Naive B cell (primary cell): Measurements from ENCODE around the gene CABP2. TPM values are rescaled to one million over a fixed set of nuclear protein-coding genes. Genes with fewer than 3 reads are reported as not detected.
"Not testable (repeated sequence)": the region's sequence is repeated elsewhere in the genome, so short reads cannot be mapped to it uniquely, and the experiment has no call there.

Experiments used
- ATAC-seq, 2 donors: fragments of 150-1000 bp; cut with Tn5 transposase; 2 replicates each; pipeline ENCODE4 v1.10.0; 2021; ENCODE audit warnings: low read depth in 2 of 2, mild to moderate bottlenecking in 2 of 2, moderate library complexity in 2 of 2
- DNase-seq: peaks from one replicate; pipeline ENCODE4 v3.0.0; 2022
- H3K27ac Mint-ChIP-seq, 6 donors: one replicate each; pipeline ENCODE4 v1.8.0; 2020 to 2022; ENCODE audit warnings: mild to moderate bottlenecking in 6 of 6, mixed read lengths in 6 of 6, moderate library complexity in 5 of 6, inconsistent platforms in 2 of 6
- H3K27me3 Mint-ChIP-seq, 3 donors: one replicate each; pipeline ENCODE4 v1.8.0; 2021 to 2022; ENCODE audit warnings: mixed read lengths in 3 of 3, mild to moderate bottlenecking in 1 of 3
- H3K36me3 Mint-ChIP-seq, 2 donors: one replicate each; pipeline ENCODE4 v1.8.0; 2020 to 2022; ENCODE audit warnings: mixed read lengths in 2 of 2, inconsistent platforms in 1 of 2, mild to moderate bottlenecking in 1 of 2
- H3K4me1 Mint-ChIP-seq, 3 donors: one replicate each; pipeline ENCODE4 v1.8.0; 2020 to 2022; ENCODE audit warnings: mixed read lengths in 3 of 3, inconsistent platforms in 1 of 3, mild to moderate bottlenecking in 1 of 3, moderate library complexity in 1 of 3
- H3K4me3 Mint-ChIP-seq, 8 donors: one replicate each; pipeline ENCODE4 v1.8.0; 2020 to 2022; ENCODE audit warnings: mild to moderate bottlenecking in 8 of 8, mixed read lengths in 8 of 8, moderate library complexity in 8 of 8, inconsistent platforms in 2 of 8
- H3K9me3 Mint-ChIP-seq, 7 donors: one replicate each; pipeline ENCODE4 v1.8.0; 2020 to 2022; ENCODE audit warnings: mixed read lengths in 7 of 7, mild to moderate bottlenecking in 5 of 7, inconsistent platforms in 2 of 7, moderate library complexity in 1 of 7
- polyA plus RNA-seq, 6 donors: library from polyadenylated mRNA; unstranded; fragments of 300-500 nt; fragmentation: Illumina TruSeq; gene quantifications; one replicate each; pipeline ENCODE4 v1.2.3, GENCODE V29; 2021; ENCODE audit warnings: low read depth in 6 of 6

CABP2 gene
- polyA plus RNA-seq, 6 donors from 2014 or later: not detected

DNA sequence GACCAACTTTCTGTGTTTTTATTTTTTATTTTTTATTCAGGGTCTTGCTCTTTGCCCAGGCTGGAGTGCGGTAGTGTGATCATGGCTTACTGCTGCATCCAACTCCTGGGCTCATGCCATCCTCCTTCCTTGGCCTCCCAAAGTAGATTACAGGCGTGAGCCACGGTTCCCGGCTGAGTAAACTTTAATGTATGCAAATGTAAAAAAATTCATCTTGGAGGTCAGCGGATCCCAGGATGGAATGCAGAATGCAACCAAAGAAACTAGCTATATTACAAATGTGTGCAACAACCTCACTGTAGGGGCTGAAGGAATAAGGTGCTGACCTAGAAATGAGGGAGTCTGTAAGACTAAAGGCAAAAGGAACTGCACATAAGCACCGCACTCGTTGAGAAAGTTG is 9.1 kb downstream of the CABP2 start:
- Mint-ChIP-seq H3K27ac (no peak overlapping the region), H3K27me3 (peaks cover 11 to 50% (median 15%) of the 10 kb centered on the region in 3 donors), H3K4me3 (no peak overlapping the region), H3K9me3 (peaks cover 0 to 1% (median 0%) of the 10 kb centered on the region in 7 donors), H3K4me1 (peaks cover 1 to 5% (median 3%) of the 10 kb centered on the region in 3 donors), H3K36me3 (no peaks in the 10 kb centered on the region)
- ATAC-seq (no peak), DNase-seq (no peak)

- peaks cover 9 to 37% (median 11%) of the 10 kb centered on the region in 3 donors for H3K27me3 Mint-ChIP-seq
- H3K4me3 Mint-ChIP-seq: peak overlapping the region in 1 of 8 donors; percentile 96
- H3K27ac Mint-ChIP-seq: not testable (repeated sequence)
Measured at GRCh38 chr11:67511558-67511957, 11.7 kb downstream of the CABP2 start.

DNA sequence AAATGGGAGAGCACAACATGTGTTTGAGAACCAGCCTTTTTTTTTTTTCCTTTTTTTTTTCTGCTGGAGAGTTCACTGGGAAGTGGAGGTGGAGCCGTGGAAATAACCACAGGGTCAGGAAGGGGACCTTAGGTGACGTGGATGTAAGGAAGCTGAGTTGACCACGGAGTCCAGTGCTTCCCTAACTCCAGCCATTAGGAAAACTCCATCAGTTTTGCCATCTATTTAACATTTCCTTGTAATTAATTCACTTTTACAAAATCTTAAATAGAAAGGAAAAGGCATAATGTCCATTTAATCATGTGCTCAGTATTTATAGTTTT is 13.3 kb downstream of the CABP2 start:
- Mint-ChIP-seq H3K4me3 (peak overlapping the region in 3 of 8 donors; percentile 50 to 96 (median 92)), H3K27me3 (peaks cover 0 to 26% (median 11%) of the 10 kb centered on the region in 3 donors), H3K9me3 (peaks cover 0 to 1% (median 0%) of the 10 kb centered on the region in 7 donors), H3K27ac (peak overlapping the region in 4 of 6 donors; percentile 66 to 99 (median 94)), H3K36me3 (no peaks in the 10 kb centered on the region), H3K4me1 (peaks cover 24 to 35% (median 34%) of the 10 kb centered on the region in 3 donors)
- DNase-seq (no peak), ATAC-seq (no peak)

More at GRCh38 chr11:67511558-67511957, 11.7 kb downstream of the CABP2 start:
- peaks cover 13 to 22% (median 22%) of the 10 kb centered on the region in 3 donors for H3K4me1 Mint-ChIP-seq
- not testable (repeated sequence) for DNase-seq, H3K9me3 Mint-ChIP-seq, H3K36me3 Mint-ChIP-seq, ATAC-seq

- H3K27ac Mint-ChIP-seq: peak overlapping the region; percentile 98 to 100 (median 99)
- ATAC-seq (peak; percentile 51 to 54), DNase-seq (peak; percentile 100)
- peaks cover 0 to 1% (median 0%) of the 10 kb centered on the region in 7 donors for H3K9me3 Mint-ChIP-seq
- H3K4me1 Mint-ChIP-seq: peaks cover 30 to 41% (median 36%) of the 10 kb centered on the region in 3 donors
- peaks cover 0 to 19% (median 6%) of the 10 kb centered on the region in 3 donors for H3K27me3 Mint-ChIP-seq
- H3K36me3 Mint-ChIP-seq: no peaks in the 10 kb centered on the region
- peak overlapping the region; percentile 87 to 96 (median 94) for H3K4me3 Mint-ChIP-seq
Measured at GRCh38 chr11:67508486-67509121, 14.6 kb downstream of the CABP2 start.

DNA sequence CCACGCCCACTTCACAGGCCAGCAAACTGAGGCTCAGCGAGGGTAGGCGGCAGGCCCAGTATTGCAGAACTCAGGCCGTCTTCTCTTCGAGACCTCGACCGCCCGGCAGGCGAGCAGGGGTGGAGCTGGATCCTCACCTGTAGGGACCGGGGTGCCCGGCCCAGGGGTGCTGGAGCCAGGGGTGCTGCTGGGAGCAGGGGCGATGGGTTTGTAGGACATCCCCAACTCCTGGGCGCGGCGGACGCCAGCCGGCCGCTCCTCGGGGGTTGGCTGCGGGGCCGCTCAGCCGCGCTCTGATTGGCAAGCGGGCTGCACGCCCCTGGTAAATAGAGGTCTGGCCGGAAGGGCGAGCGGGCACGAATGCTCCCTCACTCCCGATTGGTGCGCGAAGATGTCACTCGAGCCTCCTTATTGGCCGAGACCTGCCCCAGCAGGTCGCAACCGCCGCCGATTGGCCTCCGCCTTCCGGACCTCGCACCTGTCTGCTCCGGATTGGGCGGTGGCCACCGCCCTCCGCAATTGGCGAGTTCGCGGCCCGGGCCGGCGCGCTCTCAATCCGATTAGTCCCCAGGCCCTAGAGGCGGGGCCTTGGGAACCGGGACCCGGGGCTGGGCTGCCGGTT is 15.3 kb downstream of the CABP2 start, which contains the start of gene CDK2AP2:
Gene CDK2AP2, minus strand, starts transcription at position 299 of the 622 bp plus-strand sequence. Its CDS starts 80 bp downstream, at position 219.
- H3K27ac Mint-ChIP-seq: peak within 1 kb of the TSS; percentile 98 to 100 (median 99)
- peak within 1 kb of the TSS; percentile 87 to 96 (median 94) for H3K4me3 Mint-ChIP-seq
- ATAC-seq: peak; percentile 72 to 74
- peaks cover 0 to 1% (median 0%) of the 10 kb centered on the region in 7 donors for H3K9me3 Mint-ChIP-seq
- peak; percentile 95 for DNase-seq
- peaks cover 35 to 46% (median 43%) of the 10 kb centered on the region in 3 donors for H3K4me1 Mint-ChIP-seq
- H3K36me3 Mint-ChIP-seq: no peaks in the 10 kb centered on the region
- peaks cover 0 to 19% (median 6%) of the 10 kb centered on the region in 3 donors for H3K27me3 Mint-ChIP-seq

GRCh38 chr11:67507242-67507863 is 15.9 kb downstream of the CABP2 start:
- Mint-ChIP-seq H3K4me1 (peaks cover 39 to 48% (median 48%) of the 10 kb centered on the region in 3 donors), H3K36me3 (no peaks in the 10 kb centered on the region)
- peak; percentile 11 for DNase-seq

GRCh38 chr11:67506426-67507051 is 16.7 kb downstream of the CABP2 start:
- Mint-ChIP-seq H3K9me3 (peaks cover 0 to 1% (median 0%) of the 10 kb centered on the region in 7 donors), H3K4me3 (peak overlapping the region; percentile 92 to 96 (median 94)), H3K4me1 (peaks cover 39 to 48% (median 48%) of the 10 kb centered on the region in 3 donors), H3K27ac (peak overlapping the region; percentile 97 to 99 (median 98)), H3K36me3 (no peaks in the 10 kb centered on the region), H3K27me3 (peaks cover 0 to 9% (median 6%) of the 10 kb centered on the region in 3 donors)
- no peak for ATAC-seq
- no peak for DNase-seq

More at GRCh38 chr11:67507242-67507863, 15.9 kb downstream of the CABP2 start:
- ATAC-seq: no peak
- H3K27ac Mint-ChIP-seq: peak overlapping the region; percentile 7 to 99 (median 90)
- peaks cover 0 to 12% (median 6%) of the 10 kb centered on the region in 3 donors for H3K27me3 Mint-ChIP-seq
- H3K9me3 Mint-ChIP-seq: peaks cover 0 to 1% (median 0%) of the 10 kb centered on the region in 7 donors
- peak overlapping the region; percentile 87 to 96 (median 94) for H3K4me3 Mint-ChIP-seq

DNA sequence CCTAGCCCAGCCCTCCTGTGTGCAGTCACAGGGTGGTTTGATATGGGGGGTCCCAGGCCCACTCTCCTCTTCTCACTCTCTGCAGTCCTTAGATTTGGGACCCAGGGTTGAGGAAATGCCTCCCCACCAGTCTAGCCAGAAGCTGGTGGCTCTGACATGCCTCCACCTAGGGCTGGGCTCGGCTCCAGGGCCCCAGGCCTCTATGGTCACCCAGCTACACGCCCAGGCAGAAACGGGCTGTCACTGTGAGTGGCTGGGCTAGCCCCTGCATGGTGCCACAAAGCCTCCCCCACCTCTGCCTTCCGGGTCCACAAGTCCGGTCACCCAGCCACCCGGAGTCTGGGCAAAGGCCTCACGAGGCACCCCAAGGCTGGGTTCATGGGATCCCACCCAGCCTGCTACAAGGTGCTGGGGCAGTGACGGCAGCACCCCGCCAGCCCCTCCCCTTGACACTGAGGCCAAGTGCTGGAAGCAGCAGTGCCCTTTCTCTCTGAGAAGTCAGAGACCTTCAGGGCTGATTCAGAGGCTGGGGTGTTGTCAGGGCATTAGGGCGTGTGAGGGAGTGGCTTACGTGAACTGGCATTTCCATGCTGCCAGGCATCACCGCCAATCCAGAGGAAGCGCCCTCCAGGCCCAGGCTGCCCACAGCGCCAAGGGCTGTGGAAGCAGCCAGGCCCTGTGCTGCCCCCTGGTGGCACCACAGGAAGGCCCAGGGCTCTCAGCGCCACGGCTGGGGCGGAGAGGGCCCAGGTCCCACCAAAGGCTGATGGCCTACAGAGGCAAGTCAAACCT is 17.4 kb downstream of the CABP2 start:
- peak overlapping the region; percentile 97 to 99 (median 98) for H3K27ac Mint-ChIP-seq
- ATAC-seq: peak; percentile 39 to 40
- H3K36me3 Mint-ChIP-seq: peaks cover 5 to 6% of the 10 kb centered on the region in 2 donors
- peak; percentile 85 for DNase-seq
- H3K4me1 Mint-ChIP-seq: peaks cover 39 to 54% (median 51%) of the 10 kb centered on the region in 3 donors
- peaks cover 0 to 1% (median 0%) of the 10 kb centered on the region in 7 donors for H3K9me3 Mint-ChIP-seq
- peak overlapping the region; percentile 87 to 96 (median 94) for H3K4me3 Mint-ChIP-seq
- H3K27me3 Mint-ChIP-seq: peaks cover 0 to 2% (median under 1%) of the 10 kb centered on the region in 3 donors

- Mint-ChIP-seq H3K27me3 (no peaks in the 10 kb centered on the region), H3K4me1 (peaks cover 39 to 57% (median 52%) of the 10 kb centered on the region in 3 donors), H3K36me3 (peaks cover 8 to 9% of the 10 kb centered on the region in 2 donors), H3K27ac (peak within 1 kb of the TSS; percentile 97 to 99 (median 98)), H3K4me3 (peak within 1 kb of the TSS; percentile 87 to 96 (median 94)), H3K9me3 (no peaks in the 10 kb centered on the region)
- ATAC-seq (peak; percentile 13 to 15), DNase-seq (peak; percentile 78)
Measured at GRCh38 chr11:67504950-67505581, 18.2 kb downstream of the CABP2 start, which contains the start of gene PITPNM1. Gene PITPNM1, minus strand, starts transcription at chr11:67505363. Its CDS starts 1,183 bp downstream, at chr11:67504180.

DNA sequence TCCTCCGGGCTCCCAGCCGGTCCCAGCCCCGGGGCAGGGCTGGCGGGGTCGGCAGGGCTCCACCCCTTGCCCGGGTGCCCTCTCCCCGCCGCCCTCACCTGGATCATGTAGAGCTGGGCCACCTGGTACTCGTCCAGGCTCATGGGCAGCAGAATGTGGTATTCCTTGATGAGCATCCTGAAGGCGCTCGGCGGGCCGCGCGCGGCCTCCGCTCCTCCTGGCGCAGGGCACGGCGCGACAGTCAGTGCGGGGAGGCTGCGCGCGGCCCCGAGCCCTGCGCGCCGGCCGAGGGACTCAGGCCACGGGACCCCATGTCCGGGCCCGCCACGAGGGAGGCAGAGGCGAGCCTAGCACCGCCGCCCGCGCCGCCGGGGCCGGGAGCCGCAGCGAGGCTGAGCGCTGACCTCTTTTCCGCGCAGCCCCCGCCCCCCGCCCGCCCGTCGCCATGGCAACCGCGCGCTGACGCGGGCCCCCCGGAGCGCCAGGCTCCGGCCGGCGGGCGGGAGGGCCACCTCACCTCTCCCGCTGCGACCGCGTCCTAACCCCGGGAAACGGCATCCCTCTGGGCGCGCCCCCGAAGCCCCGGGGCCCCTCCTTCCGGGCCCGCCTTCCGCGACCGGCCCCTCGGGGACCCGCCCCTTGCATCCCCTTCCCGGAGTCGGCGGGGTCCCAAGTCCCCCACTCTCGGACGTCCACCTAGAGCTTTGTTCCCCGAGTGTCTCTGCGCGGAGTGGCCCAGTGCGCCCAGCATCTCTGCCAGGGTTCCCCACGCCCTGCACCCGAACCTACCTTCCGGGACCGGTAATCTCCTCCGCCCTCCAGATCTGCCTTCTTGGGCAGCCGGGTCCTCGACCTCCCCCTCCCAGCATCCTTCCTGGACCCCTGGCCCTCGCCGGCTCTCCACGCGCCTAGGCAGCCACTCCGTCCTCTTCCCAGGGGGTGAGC is 19.0 kb downstream of the CABP2 start:
- ATAC-seq: no peak
- Mint-ChIP-seq H3K9me3 (no peaks in the 10 kb centered on the region), H3K27ac (peak overlapping the region; percentile 39 to 99 (median 85)), H3K36me3 (peaks cover 8 to 9% of the 10 kb centered on the region in 2 donors), H3K4me1 (peaks cover 39 to 60% (median 49%) of the 10 kb centered on the region in 3 donors), H3K27me3 (no peaks in the 10 kb centered on the region), H3K4me3 (peak overlapping the region; percentile 88 to 96 (median 94))
- peak; percentile 13 for DNase-seq
